HG03469 (cell line): ENCODE measurements around the gene PCYT1A.
A peak's percentile ranks its signal among the peaks of the same experiment; 100 is the strongest.
"Not testable (repeated sequence)": the region's sequence is repeated elsewhere in the genome, so short reads cannot be mapped to it uniquely, and the experiment has no call there.

Source experiments
- ATAC-seq: cut with Tn5 transposase; IDR thresholded peaks from one replicate; pipeline ENCODE4 v1.9.1; 2021; ENCODE audit warnings: mild to moderate bottlenecking, moderate library complexity, moderate number of reproducible peaks; ENCODE audit not compliant: unreplicated experiment

The PCYT1A gene

DNA sequence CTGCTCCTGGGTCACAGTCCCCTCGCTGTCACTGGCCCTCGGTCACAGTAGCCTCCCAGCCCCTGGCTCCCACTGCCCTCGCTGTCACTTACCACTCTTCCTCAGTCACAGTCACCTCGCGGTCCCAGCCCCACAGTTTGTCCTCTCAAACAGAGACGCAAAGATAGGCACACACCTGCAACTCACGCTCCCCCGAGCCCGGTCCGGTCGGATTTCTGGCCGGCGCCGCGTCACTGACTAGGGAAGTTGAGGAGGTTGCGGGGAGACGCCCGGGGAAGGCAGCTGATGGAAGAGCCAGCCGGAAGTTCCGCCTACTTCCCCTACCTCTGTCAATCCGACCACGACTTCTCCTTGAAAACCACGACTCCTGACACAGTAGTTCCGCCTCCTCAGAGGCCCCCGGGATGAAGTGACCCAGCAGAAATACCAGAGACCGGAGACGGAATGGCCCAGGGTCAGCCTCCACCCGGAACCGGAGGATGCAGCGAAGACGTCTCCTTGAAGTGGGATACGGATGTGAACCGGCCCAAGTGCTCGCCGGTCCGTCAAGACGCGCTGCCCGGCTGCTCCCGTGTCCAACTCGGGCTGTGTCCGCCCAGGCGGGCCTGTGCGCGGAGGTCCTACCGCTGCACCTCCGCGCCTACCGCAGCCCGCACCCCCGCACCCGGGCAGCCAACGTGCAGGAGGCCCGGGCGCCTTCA lies at the start of gene PCYT1A:
PCYT1A (minus strand) TSS at position 287 of the 701 bp plus-strand sequence. CDS start 17,195 bp downstream, outside the sequence.
- peak; percentile 40 for ATAC-seq

DNA sequence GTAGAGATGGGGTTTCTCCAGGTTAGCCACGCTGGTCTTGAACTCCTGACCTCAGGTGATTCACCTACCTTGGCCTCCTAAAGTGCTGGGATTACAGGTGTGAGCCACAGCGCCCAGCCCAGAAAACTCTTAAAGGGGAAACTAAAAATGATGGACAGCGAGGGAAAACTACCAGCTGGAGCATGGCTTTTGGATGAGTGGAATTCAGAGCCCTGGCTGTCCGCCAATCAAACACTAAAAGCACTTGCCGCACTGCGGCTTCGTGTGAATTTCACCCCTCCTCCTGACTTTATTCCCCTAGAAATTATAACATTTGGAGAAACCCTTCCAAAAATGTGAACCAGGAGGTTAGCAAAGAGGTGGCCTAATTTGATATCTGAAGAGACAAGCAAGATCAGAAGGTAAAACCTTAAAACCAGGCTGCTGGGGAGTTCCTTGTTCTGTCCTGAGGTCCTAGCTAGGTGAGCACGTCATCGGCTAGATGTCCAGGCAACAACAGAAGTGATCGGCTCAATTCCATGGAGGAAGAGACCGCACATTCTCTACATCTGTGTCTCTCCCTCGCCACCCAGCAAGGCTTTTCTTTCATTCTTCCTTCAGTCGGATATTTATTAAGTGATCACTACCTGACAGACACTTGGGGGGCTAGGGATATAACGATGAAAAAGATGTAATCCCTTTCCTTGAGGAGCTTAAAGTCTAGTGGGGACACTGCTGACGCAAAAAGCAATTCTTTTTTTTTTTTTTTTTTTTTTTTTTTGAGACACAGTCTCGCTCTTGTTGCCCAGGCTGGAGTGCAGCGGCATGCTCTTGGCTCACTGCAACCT lies 49.0 kb upstream of the PCYT1A start:
- no peak for ATAC-seq

DNA sequence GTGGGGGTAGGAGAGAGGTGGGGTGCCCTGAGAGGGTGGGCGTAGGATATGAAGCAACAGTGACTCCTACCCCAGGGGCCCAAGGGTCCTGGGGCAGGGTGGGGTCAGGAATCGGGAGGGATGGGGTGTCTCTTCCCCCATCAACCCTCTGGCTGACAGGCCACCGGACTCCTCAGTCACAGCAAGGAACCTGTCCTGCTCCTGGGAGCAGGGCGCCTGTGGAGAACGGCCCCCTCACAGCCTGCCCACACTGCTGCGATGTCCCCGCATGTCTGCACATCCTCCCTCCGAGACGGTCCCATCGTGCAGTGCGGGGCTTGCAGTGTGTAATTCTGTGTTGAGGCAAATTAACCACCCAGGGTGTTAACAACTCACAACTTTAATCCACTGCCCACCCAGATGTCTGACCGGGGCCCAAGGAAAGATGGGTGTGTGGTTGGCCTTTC lies 48.0 kb upstream of the PCYT1A start:
- no peak for ATAC-seq

DNA sequence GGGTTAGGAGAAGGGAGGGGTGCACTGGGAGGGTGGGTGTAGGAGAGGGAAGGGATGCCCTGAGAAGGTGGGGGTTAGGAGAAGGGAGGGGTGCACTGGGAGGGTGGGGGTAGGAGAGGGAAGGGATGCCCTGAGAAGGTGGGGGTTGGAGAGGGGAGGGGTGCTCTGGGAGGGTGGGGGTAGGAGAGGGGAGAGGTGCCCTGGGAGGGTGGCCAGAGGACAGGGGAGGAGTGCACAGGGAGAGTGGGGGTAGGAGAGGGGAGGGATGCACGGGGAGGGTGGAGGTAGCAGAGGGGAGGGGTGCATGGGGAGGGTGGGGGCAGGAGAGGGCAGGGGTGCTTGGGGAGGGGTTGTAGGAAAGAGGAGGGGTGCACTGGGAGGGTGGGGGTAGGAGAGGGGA lies 47.5 kb upstream of the PCYT1A start:
- no peak for ATAC-seq

DNA sequence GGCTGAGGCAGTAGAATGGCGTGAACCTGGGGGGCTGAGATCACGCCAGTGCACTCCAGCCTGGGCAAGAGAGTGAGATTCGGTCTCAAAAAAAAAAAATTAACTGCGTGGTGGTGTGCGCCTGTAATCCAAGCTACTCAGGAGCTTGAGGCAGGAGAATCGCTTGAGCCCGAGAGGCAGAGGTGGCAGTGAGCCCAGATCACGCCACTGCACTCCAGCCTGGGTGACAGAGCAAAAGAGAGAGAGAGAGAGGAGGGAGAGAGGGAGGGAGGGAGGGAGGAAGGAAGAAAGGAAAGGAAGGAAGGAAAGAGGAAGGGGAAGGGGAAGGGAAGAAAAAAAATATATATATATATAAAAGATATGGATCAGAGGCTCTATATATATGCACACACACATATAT lies 44.6 kb upstream of the PCYT1A start:
- no peak for ATAC-seq

DNA sequence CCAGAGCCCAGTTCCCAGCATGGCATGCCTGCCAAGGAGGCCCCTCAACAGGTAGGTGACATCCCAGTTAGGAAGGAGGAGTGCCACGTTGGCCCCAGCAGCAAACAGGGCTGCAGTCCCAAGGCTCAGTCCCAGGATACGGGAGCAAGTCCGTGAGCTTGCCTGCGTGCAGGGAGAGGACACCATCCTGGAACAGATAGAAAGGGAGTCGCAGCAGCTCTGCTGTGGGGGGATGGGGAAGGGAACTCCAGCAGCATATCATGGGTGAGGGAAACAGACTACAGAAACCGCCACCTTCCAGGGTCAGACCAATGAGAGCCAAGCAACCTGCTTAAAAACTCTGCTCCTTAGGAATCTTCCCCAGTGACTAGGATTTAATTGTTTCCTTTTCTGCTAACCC lies 39.9 kb upstream of the PCYT1A start:
- no peak for ATAC-seq

DNA sequence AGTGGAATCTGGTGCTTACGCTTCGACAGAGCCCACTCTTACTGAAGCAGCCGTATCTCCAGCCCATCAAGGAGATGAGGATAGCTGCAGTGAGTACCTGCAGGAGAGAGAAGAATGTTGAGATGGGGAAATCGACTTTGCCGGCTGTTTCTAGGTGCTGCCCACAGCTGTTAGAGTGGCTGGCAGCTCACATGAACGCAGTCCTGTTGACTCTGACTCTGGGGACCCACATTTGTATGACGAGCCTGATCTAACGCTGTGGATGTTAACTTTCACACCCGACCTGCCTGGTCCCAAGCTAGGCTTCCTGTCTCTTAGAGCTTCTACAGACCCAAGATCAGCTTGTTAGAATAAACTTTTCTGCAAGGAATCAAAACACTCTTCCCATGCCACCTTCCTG lies 39.4 kb upstream of the PCYT1A start:
- no peak for ATAC-seq

DNA sequence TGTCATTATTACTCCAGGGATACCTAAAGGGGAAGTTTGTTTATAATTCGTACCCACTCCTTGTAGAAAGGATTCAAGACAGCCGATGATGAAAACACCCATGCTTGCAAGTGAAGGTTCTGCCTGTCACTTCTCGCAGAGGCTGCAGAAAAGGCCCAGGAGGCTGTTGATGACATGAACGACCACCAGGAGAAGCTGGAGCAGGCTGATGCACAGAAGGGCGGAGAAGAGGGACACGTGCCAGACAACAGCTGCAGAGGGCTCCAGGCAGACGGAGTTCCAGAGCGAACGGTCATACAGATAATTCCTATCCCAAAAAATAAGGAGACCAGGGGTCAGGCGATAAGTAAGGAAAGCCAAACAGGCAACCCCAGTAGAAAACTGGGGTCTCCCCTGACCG lies 36.2 kb upstream of the PCYT1A start:
- ATAC-seq: no peak

DNA sequence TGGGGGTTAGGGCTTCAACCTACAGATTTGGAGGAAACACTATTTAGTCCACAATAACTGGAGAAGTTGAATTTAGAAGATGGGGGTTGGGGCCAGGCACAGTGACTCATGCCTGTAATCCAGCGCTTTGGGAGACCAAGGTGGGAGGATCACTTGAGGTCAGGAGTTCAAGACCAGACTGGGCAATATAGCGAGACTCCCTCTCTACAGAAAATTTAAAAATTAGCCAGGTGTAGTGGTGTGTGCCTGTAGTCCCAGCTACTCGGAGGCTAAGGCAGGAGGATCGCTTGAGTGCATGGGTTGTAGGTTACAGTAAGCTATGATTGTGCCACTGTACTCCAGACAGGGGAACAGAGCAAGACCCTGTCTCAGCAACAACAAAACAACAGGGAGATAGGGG lies 35.5 kb upstream of the PCYT1A start:
- ATAC-seq: no peak

DNA sequence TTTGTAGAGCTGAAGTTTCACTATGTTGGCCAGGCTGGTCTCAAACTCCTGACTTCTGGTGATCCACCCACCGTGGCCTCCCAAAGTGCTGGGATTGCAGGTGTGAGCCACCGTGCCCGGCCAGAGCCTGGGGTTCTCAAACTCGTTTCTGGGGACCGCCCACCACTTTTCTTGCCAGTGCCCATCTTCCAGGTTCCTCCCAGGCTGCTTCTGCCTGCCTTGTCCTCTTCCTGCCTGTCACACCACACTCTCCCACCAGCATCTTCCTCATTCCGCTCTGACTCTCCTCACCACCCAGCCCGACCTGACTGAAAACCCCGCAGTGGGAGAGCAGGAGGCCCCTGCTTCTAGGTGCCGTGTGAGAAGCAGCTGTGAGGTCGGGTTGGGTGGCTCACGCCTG lies 33.6 kb upstream of the PCYT1A start:
- no peak for ATAC-seq

DNA sequence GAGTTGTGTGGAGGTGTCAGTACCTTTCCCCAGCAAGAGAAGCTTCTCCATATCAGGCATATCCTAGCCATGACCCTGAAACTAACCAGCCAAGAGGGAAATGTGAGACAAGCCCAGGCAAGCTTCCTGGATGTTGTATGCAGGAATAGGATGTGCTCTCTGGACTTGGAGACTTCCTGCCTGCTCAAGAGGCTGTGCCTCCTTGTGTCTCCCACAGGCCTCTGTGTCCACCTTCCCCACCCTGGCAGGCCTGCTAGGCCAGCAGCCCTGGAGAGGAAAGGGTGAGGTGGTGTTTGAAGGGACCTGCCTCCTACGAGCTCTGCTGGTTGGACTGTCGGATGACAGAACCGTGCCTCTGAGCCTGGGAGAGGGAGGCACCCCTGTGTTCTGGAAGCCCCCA lies 32.6 kb upstream of the PCYT1A start:
- ATAC-seq: no peak

DNA sequence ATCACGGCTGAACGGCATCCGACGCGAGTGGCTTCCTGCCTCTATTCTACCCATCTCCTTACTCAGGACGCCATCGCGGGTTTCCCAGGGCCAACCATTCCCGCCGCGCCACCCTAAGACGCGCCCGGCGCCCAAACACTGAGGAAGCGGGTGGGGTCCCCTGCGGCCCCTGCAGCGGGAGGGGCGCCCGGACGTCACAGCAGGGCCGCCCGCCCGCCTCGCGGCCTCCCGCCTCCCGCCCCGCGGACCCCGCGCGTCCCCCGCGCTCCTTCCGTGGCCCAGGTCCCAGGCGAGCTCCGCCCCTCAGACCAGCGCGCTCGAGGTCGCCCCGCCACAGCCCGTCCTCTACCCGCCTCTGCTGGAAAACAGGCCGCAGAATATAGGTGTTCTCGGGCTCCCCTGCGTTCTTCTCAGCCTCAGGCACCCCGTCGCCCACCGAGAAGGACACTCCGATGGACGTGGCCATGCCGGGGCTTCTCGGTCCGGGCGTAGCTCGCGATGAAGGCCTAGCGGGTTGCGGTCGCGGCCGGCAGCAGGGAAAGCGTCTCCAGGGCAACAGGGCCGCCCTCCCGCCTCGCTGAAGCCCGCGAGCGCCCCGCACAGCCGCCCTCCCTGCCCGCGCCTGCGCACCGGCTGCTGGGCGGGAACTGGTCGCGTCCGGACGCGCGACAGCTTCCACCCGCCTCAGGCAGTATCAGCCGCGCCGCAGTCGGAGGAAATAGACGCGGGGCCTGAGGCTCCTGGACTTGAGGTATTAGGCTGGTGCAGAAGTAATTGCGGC lies 30.4 kb upstream of the PCYT1A start, which contains the start of gene DYNLT2B:
DYNLT2B (minus strand) TSS at position 554 of the 781 bp plus-strand sequence; CDS start at position 466, 88 bp downstream.
- ATAC-seq: no peak

DNA sequence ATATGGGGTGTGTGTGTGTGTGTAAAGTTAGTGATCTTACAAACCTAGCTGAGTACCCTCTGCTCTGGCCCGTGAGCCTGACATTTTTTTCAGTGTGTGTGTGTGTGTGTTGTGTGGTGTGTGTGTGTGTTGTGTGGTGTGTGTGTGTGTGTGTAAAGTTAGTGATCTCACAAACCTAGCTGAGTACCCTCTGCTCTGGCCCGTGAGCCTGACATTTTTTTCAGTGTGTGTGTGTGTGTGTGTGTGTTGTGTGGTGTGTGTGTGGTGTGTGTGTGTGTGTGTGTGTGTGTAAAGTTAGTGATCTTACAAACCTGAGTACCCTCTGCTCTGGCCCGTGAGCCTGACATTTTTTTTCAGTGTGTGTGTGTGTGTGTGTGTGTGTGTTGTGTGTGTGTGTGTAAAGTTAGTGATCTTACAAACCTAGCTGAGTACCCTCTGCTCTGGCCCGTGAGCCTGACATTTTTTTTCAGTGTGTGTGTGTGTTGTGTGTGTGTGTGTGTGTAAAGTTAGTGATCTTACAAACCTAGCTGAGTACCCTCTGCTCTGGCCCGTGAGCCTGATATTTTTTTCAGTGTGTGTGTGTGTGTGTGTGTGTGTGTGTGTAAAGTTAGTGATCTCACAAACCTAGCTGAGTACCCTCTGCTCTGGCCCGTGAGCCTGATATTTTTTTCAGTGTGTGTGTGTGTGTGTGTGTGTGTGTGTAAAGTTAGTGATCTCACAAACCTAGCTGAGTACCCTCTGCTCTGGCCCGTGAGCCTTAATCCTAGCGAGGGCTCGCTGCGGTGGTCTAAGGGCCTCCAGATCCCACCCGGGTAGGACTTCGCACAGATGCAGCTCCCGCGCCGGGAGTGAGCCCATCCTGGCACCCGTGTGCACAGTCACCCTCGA lies 29.5 kb upstream of the PCYT1A start:
- not testable (repeated sequence) for ATAC-seq

DNA sequence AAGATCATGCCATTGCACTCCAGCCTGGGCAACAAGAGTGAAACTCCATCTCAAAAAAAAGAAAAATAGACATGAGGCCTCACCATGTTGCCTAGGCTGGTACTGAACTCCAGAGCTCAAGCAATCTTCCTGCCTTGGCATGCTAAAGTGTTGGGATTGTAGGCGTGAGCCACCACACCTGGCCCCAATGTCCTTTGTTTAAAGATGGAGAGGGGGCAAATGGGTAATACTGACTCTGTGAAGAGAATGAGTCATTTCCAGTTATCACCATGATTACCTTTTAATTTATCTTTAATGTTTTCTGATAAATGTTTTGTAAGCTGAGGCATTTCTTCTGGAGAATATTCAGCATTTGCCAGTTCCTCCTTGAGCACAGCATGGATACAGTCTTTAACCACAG lies 28.3 kb upstream of the PCYT1A start:
- ATAC-seq: no peak

DNA sequence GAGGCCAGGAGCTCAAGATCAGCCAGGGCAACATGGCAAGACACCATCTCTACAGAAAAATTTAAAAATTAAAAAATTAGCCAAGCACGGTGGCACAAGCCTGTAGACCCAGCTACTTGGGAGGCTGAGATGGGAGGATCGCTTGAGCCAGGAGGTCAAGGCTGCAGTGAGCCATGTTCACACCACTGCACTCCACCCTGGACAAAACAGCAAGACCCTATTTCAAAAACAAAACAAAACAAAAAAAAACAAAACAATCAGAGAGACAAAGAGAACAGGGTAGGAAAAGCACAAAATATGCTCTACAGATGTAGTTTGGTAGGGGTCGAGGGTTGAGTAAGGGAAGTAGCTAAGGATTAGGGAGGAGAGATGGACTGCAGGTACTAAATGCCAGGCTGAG lies 27.1 kb upstream of the PCYT1A start:
- no peak for ATAC-seq

DNA sequence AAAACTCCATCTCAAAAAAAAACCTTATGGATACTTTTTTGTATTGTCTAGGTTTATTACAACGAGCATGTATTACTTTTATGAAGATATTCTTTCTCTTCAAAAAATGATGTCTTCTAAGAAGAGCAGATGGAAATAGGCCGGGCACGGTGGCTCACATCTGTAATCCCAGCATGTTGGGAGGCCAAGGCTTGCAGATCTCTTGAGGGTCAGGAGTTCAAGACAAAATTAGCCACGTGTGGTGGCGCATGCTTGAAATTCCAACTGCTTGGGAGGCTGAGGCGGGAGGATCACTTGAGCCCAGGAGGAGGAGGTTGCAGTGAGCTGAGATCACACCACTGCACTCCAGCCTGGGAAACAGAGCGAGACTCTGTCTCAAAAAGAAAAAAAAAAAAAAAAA lies 26.6 kb upstream of the PCYT1A start:
- not testable (repeated sequence) for ATAC-seq

DNA sequence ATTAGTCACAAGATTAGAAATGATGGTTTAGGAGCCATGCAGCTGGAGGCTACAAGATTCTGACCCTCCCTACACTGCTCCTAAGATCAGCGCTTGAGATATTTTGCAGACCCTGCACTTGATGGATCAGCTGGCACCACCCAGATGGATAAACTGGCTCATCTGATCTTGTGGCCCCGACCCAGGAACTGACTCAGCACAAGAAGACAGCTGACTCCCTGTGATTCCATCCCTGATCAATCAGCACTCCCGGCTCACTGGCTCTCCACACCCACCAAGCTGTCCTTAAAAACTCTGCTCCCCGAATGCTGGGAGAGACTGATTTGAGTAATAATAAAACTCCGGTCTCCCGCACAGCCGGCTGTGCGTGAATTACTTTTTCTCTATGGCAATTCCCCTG lies 15.4 kb upstream of the PCYT1A start:
- not testable (repeated sequence) for ATAC-seq

DNA sequence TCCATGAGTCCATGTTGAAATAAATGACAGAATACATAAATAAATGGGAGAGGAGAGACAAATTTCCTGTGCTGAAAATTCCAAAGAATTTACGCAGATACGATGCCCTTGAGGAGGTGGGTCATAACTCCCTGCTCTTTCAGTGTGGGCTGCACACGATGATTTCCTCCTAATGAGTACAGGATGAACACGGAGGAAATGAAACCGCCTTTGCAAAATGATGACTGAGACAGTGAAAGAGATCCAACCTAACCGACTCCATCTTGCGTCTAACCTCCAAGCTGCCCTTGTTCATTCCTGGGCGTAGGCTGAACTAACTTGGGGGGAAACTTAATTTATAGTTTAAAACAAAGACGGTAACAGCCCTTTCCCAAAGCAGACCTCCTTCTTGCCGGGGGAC lies 15.0 kb upstream of the PCYT1A start:
- not testable (repeated sequence) for ATAC-seq

DNA sequence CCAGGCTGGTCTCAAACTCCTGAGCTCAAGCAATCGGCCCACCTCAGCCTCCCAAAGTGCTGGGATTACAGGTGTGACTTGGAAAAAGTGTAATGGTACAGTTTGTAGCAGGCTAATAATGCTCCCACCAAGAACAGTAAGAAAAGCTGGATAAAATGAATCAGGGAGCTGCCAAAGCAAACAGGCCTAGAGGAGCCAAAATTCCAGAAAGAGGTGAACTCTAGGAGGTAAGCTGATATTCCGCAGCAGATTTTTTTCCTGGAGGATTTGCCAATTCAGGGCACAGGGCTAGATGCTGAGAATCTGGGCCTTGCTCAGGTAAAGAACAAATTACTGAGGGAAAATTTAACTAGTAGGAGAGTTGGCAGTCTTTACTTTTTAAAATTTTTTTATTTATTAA lies 11.0 kb upstream of the PCYT1A start:
- ATAC-seq: no peak

DNA sequence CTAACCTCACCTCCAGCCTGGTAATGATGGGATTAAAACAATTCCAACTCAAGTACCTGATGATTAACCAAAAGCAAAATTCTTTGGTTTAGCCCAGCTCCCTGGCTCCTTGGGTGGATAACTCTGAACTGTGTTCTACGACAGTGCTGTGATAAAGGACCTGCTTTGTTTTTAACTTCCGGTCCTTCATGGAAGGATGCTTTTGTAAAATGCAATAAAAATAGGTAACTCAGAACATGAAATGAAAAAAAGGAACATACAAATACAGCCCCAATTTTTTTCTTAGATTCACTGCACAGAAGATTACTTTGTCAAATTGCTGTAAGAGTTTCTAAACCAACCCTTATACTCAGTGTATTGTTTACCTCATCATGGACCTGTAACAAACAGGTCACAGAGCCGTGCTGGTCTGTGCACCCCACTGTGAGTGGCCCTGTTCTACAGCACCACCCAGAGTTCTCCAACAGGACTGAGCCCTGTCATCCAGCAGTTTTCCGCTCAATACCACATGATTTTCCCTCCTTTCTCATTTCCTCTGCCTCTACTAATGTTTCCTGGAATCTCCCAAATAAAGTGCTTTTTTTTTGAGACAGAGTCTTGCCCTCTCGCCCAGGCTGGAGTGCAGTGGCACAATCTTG lies 4.9 kb upstream of the PCYT1A start:
- ATAC-seq: no peak
